K562 (cell line): ENCODE measurements around the gene CRYBA4. TPM values are rescaled to one million over a fixed set of nuclear protein-coding genes. Genes with fewer than 3 reads are reported as not detected.

Source experiments
- ATAC-seq: fragments of 200-7000 bp; cut with Tn5 transposase; 3 replicates; pipeline ENCODE4 v1.9.1; 2020; ENCODE audit warnings: moderate library complexity
- BruUV-seq: library from RNA; stranded (reverse); fragments of 400-500 nt; replicated peaks from 2 replicates; lab custom pipeline; 2021; lab: Mats Ljungman, UMichigan
- CTCF ChIA-PET: fragments of 300-600 bp; formaldehyde crosslinking; extraction: SDS; loops from one replicate; lab custom pipeline; 2021; ENCODE audit warnings: low intra/inter-chr PET ratio; lab: Yijun Ruan, JAX
- POLR2A ChIA-PET: fragments of 300-600, 350-650 bp; sonication (Branson Sonifier 250); formaldehyde crosslinking; extraction: SDS; loops from one replicate; lab custom pipeline; 2021; ENCODE audit warnings: antibody characterized with exemption, inconsistent platforms; lab: Yijun Ruan, JAX
- DNase-seq, 4 experiments: peaks; one replicate each; pipeline versions ENCODE4 v3.0.0 to v3.0.0-alpha.2; 2011 to 2018; ENCODE audit warnings: low spot score in 3 of 4, mixed read lengths in 3 of 4; ENCODE audit errors: extremely low read depth in 1 of 4
- FAIRE-seq: peaks from 2 replicates; lab custom pipeline; 2011; peaks lifted over from hg19 to GRCh38; lab: Jason Lieb, UNC
- H2AFZ ChIP-seq: 2 replicates; pipeline ENCODE4 v1.6.0; 2011; ENCODE audit warnings: low read depth, low read length, control low read depth, inconsistent platforms
- H3K27ac ChIP-seq: fragments of 200-600 bp; 3 replicates; pipeline ENCODE4 v1.8.0; 2011; ENCODE audit warnings: low read depth, mild to moderate bottlenecking, control low read depth, inconsistent platforms, low read length, moderate library complexity, mixed read lengths; ENCODE audit errors: extremely low read depth
- H3K27me3 ChIP-seq, 2 experiments: fragments of 300-600 bp in 1 of 2; 2 replicates in 1 of 2; 3 replicates in 1 of 2; pipeline versions ENCODE4 v1.6.0 to v1.8.0; 2011; ENCODE audit warnings: inconsistent platforms in 2 of 2, low read length in 2 of 2, mild to moderate bottlenecking in 1 of 2, mixed read lengths in 1 of 2, moderate library complexity in 1 of 2; ENCODE audit not compliant: control insufficient read depth in 2 of 2, insufficient read depth in 2 of 2
- H3K36me3 ChIP-seq: fragments of 300-600 bp; 3 replicates; pipeline ENCODE4 v1.8.0; 2011; ENCODE audit warnings: mild to moderate bottlenecking, low read length, inconsistent platforms; ENCODE audit not compliant: control insufficient read depth, insufficient read depth
- H3K4me1 ChIP-seq, 2 experiments: fragments of 200-600 bp in 1 of 2; replicated peaks in 1 of 2; 2 replicates in 1 of 2; 3 replicates in 1 of 2; pipeline versions ENCODE4 v1.5.1 to v1.8.0; 2011; ENCODE audit warnings: inconsistent platforms in 2 of 2, low read length in 2 of 2, mild to moderate bottlenecking in 1 of 2, mixed read lengths in 1 of 2, moderate library complexity in 1 of 2; ENCODE audit not compliant: control insufficient read depth in 2 of 2, insufficient read depth in 2 of 2
- H3K4me2 ChIP-seq: 2 replicates; pipeline ENCODE4 v1.6.1; 2011; ENCODE audit warnings: low read length, control low read depth, inconsistent platforms, mixed read lengths; ENCODE audit not compliant: insufficient read depth
- H3K4me3 ChIP-seq: fragments of 200-600 bp; sonication (generic), shearing (Covaris generic); 2 replicates; pipeline ENCODE4 v1.5.1; 2016; ENCODE audit warnings: control low read depth, inconsistent platforms
- H3K79me2 ChIP-seq: fragments of 200-600 bp; 3 replicates; pipeline ENCODE4 v1.8.0; 2011; ENCODE audit warnings: low read length, inconsistent platforms; ENCODE audit not compliant: control insufficient read depth, insufficient read depth
- H3K9ac ChIP-seq, 2 experiments: 2 replicates each; pipeline versions ENCODE4 v1.6.0 to v1.6.1; 2011; ENCODE audit warnings: low read depth in 2 of 2, low read length in 2 of 2, control low read depth in 1 of 2, inconsistent platforms in 1 of 2, mild to moderate bottlenecking in 1 of 2, mixed read lengths in 1 of 2; ENCODE audit not compliant: insufficient read depth in 1 of 2
- H3K9me1 ChIP-seq: one replicate; pipeline ENCODE4 v1.6.0; 2011; ENCODE audit warnings: inconsistent platforms, mild to moderate bottlenecking, low read length, moderate library complexity; ENCODE audit not compliant: control insufficient read depth, insufficient read depth
- H3K9me3 ChIP-seq: replicated peaks from 2 replicates; pipeline ENCODE4 v1.5.1; 2011; ENCODE audit warnings: low read depth, low read length, inconsistent platforms; ENCODE audit not compliant: control insufficient read depth, insufficient read depth
- H4K20me1 ChIP-seq: replicated peaks from 2 replicates; pipeline ENCODE4 v1.6.1; 2011; ENCODE audit warnings: low read length, inconsistent platforms, mixed read lengths; ENCODE audit not compliant: control insufficient read depth, insufficient read depth
- CBFA2T3 ChIP-seq: fragments of 450-650 bp; IDR thresholded peaks from 2 replicates; pipeline ENCODE4 v1.6.1; 2017
- E2F4 ChIP-seq: sonication (generic); formaldehyde crosslinking; IDR thresholded peaks from 2 replicates; pipeline ENCODE4 v1.8.0; 2022; ENCODE audit warnings: mild to moderate bottlenecking, low read depth, missing genetic modification reagents
- FOXJ3 ChIP-seq: sonication (generic); formaldehyde crosslinking; IDR thresholded peaks from 2 replicates; pipeline ENCODE4 v1.4.0; 2020; ENCODE audit warnings: mild to moderate bottlenecking, missing genetic modification reagents
- GTF2E2 ChIP-seq: fragments of 200-800 bp; sonication (Bioruptor generic); IDR thresholded peaks from 2 replicates; pipeline ENCODE4 v1.6.1; 2016; ENCODE audit warnings: missing genetic modification characterization, missing compliant biosample characterization
- HMBOX1 ChIP-seq: sonication (generic); IDR thresholded peaks from 2 replicates; pipeline ENCODE4 v1.6.1; 2016
- NUFIP1 ChIP-seq: fragments of 450-650 bp; IDR thresholded peaks from 2 replicates; pipeline ENCODE4 v1.6.1; 2018; ENCODE audit not compliant: partially characterized antibody
- ZFP36 ChIP-seq: fragments of 150-350 bp; IDR thresholded peaks from 2 replicates; pipeline ENCODE4 v1.6.1; 2018; ENCODE audit warnings: low read length, low read depth; ENCODE audit not compliant: partially characterized antibody
- ZHX1 ChIP-seq: fragments of 150-350 bp; conservative IDR thresholded peaks from 2 replicates; pipeline ENCODE4 v1.6.1; 2014; ENCODE audit warnings: low read length
- WGBS: fragments of 100-300 bp; shearing (Covaris generic); methylation state at CpG from one replicate; pipeline ENCODE4 v1.1.6; 2016; ENCODE audit warnings: low coverage, mixed read lengths; ENCODE audit not compliant: insufficient coverage; ENCODE audit errors: missing lambda C conversion rate; 5-methylcytosine and 5-hydroxymethylcytosine counted together
- in situ Hi-C: fragments of 300-500 bp; cut with MboI; formaldehyde crosslinking; loops from 4 replicates; pipeline ENCODE4 v1.15.0; 2018; ENCODE audit warnings: inconsistent platforms, mixed read lengths
- intact Hi-C: fragments of 100-400 bp; cut with micrococcal nuclease; formaldehyde crosslinking; loops from 2 replicates; pipeline ENCODE4 v1.14.2; 2022
- polyA plus RNA-seq, 8 experiments: library from polyadenylated mRNA; depleted of rRNA in 4 of 8; stranded (reverse) in 5 of 8; unstranded in 3 of 8; fragments of >200 nt; fragmentation: Nextera tagmentation in 2 of 8; fragmentation: Illumina TruSeq in 1 of 8; extraction: Ambion mirVana in 2 of 8; extraction: Trizol in 1 of 8; gene quantifications; 2 replicates each; pipeline versions ENCODE4 v1.2.1 to v1.2.3, GENCODE V29; 2011 to 2014; ENCODE audit warnings: inconsistent platforms in 1 of 8, missing spikeins in 1 of 8
- total RNA-seq, 7 experiments: library from RNA; depleted of rRNA in 6 of 7; stranded (reverse); fragments of >200 nt in 6 of 7; fragmentation: Illumina TruSeq in 2 of 7; extraction: Trizol in 2 of 7; gene quantifications; 2 replicates each; pipeline versions ENCODE4 v1.2.1 to v1.2.3, GENCODE V29; 2011 to 2021; ENCODE audit warnings: low replicate concordance in 1 of 7

The CRYBA4 gene
- total and polyA plus RNA-seq, 9 of the 15 experiments (the other 6 are each of a cell fraction or from before 2014, with no cell fraction given) = 0.59 to 3.3 (median 1.6) TPM

GRCh38 chr22:26660356-26660755, 38.6 kb downstream of the CRYBA4 start (continued):
- TF ChIP-seq ZHX1 = no peak
- TF ChIP-seq FOXJ3 (CRISPR knock-in tag) = no peak
- TF ChIP-seq NUFIP1 = no peak
- no peak for TF ChIP-seq GTF2E2
- no peak for TF ChIP-seq ZFP36

GRCh38 chr22:26660961-26661578, 39.3 kb downstream of the CRYBA4 start:
- POLR2A ChIA-PET = no interaction called here
- no peak overlapping the region for H3K4me2 ChIP-seq
- H3K4me3 ChIP-seq = no peak overlapping the region

More at GRCh38 chr22:26660961-26661578, 39.3 kb downstream of the CRYBA4 start:
- no peaks in the 10 kb centered on the region for H3K9me1 ChIP-seq
- FAIRE-seq = no peak
- H3K9me3 ChIP-seq = no peaks in the 10 kb centered on the region
- no peak overlapping the region for H3K9ac ChIP-seq
- no peaks in the 10 kb centered on the region for H3K79me2 ChIP-seq
- BruUV-seq = no TSS peak
- no peak for DNase-seq
- CTCF ChIA-PET = interaction anchor here (0.6 kb wide), 2 partner anchors 9 to 149 kb away, joined by 3 to 6 read pairs; no protein-coding TSS in a partner anchor
- H2AFZ ChIP-seq = peak overlapping the region; percentile 73
- in situ Hi-C loops = loop anchor here (5.0 kb wide), 1 partner anchor 264 kb away; no protein-coding TSS in a partner anchor
- no peaks in the 10 kb centered on the region for H3K36me3 ChIP-seq
- WGBS = 43% methylated on average over 7 of the region's 7 CpGs
- no peaks in the 10 kb centered on the region; a peak in 1 of 5 replicates for H3K27me3 ChIP-seq
- intact Hi-C loops = no loop called here
- ATAC-seq = no peak
- H3K27ac ChIP-seq = no peak overlapping the region
- TF ChIP-seq E2F4 (CRISPR knock-in tag) (no peak), CBFA2T3 (peak; percentile 15; the same call in 1 of the 2 replicates), HMBOX1 (peak; percentile 93)
- H3K4me1 ChIP-seq = peaks cover 13 to 22% of the 10 kb centered on the region in 2 experiments; a peak in 4 of 5 replicates
- H4K20me1 ChIP-seq = no peaks in the 10 kb centered on the region
